Measurements from ENCODE around the gene FAM149B1. TPM values are rescaled to one million over a fixed set of nuclear protein-coding genes. Genes with fewer than 3 reads are reported as not detected.
A peak's percentile ranks its signal among the peaks of the same experiment; 100 is the strongest.

FAM149B1 gene
- total RNA-seq, 2 donors from 2014 or later: 9.4 to 13.0 TPM

DNA sequence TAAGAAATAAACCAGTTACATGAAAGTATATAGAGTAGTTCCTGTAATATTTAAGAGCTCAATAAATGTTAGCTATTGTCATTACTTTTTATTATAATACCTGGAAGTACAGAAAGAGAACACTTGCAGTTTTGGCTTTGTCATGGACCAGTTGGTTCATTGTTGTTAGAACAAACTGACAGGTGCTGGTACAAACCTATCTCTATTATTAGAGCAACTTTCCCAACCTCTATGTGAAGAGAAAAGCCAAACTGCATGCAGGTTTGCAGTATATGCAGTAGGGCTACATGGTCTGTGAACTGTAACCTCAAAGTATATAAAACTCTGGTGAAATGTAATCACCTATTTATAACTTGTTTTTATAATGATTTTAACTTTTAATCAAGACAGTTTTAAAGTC, 58.7 kb downstream of the FAM149B1 start:
- Histone ChIP-seq H3K4me3 (no peak overlapping the region), H3K27me3 (no peaks in the 10 kb centered on the region), H3K27ac (no peak overlapping the region), H3K9me3 (no peaks in the 10 kb centered on the region), H3K4me1 (no peaks in the 10 kb centered on the region), H3K36me3 (peaks cover 12% of the 10 kb centered on the region)
- DNase-seq (ENCODE audit: low spot score): no peak
- TF ChIP-seq, protein P1, sequence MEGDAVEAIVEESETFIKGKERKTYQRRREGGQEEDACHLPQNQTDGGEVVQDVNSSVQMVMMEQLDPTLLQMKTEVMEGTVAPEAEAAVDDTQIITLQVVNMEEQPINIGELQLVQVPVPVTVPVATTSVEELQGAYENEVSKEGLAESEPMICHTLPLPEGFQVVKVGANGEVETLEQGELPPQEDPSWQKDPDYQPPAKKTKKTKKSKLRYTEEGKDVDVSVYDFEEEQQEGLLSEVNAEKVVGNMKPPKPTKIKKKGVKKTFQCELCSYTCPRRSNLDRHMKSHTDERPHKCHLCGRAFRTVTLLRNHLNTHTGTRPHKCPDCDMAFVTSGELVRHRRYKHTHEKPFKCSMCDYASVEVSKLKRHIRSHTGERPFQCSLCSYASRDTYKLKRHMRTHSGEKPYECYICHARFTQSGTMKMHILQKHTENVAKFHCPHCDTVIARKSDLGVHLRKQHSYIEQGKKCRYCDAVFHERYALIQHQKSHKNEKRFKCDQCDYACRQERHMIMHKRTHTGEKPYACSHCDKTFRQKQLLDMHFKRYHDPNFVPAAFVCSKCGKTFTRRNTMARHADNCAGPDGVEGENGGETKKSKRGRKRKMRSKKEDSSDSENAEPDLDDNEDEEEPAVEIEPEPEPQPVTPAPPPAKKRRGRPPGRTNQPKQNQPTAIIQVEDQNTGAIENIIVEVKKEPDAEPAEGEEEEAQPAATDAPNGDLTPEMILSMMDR (IDR thresholded peaks at IDR 0.05): no peak

- no peaks in the 10 kb centered on the region for H3K27me3 ChIP-seq
- TF ChIP-seq, protein P1 (IDR thresholded peaks at IDR 0.05): no peak
- no peaks in the 10 kb centered on the region for H3K9me3 ChIP-seq
- H3K36me3 ChIP-seq: peaks cover 16% of the 10 kb centered on the region
- no peak overlapping the region for H3K4me3 ChIP-seq
- H3K27ac ChIP-seq: no peak overlapping the region
- H3K4me1 ChIP-seq: no peaks in the 10 kb centered on the region
- DNase-seq (ENCODE audit: low spot score): no peak
Measured at GRCh38 chr10:73228247-73228646, 60.3 kb downstream of the FAM149B1 start.

DNA sequence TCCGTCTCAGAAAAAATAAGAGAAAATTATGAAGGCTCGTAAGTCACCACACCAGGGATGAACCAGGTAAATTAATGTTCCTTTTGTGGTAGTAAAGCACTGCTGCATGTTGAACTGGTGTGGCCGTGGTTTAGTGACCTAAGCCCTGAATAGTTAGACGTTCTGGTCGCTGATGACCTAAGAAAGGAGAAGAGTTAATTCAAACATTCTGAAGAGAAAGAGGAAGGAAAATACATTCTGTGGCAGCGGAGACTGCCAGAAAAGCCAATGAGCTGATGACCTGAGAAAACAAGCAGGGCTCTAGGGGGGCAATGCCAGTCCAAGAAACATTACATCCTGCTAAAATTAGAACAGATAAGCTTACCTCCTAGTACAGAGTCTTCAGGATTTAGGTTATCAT, 61.6 kb downstream of the FAM149B1 start:
- no peaks in the 10 kb centered on the region for H3K9me3 ChIP-seq
- no peaks in the 10 kb centered on the region for H3K4me1 ChIP-seq
- no peak overlapping the region for H3K4me3 ChIP-seq
- H3K36me3 ChIP-seq: peaks cover 21% of the 10 kb centered on the region
- TF ChIP-seq, protein P1 (IDR thresholded peaks at IDR 0.05): no peak
- H3K27ac ChIP-seq: no peak overlapping the region
- no peak for DNase-seq (ENCODE audit: low spot score)
- H3K27me3 ChIP-seq: no peaks in the 10 kb centered on the region

DNA sequence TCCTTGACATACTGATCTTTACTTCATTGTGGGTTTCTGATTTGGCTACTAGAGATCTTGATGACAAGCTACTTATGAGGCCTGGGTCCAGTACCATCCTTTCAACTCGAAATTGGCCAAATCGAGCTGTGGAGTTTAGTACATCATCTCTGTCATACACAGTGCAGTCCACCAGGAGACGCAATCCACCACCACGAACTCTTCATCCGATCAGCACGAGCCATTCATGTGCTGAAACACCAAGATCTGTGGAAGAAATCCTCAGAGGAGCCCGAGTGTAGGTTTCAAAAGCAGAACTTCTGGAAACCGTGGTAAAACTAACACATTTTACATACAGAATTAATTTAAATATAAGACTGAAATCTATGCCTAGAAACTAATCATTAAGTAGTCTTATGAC, 65.0 kb downstream of the FAM149B1 start:
- no peaks in the 10 kb centered on the region for H3K9me3 ChIP-seq
- H3K27me3 ChIP-seq: no peaks in the 10 kb centered on the region
- H3K36me3 ChIP-seq: peaks cover 28% of the 10 kb centered on the region
- H3K4me3 ChIP-seq: no peak overlapping the region
- TF ChIP-seq, protein P1 (IDR thresholded peaks at IDR 0.05): no peak
- peak overlapping the region in 1 of 2 donors; percentile 63 for H3K27ac ChIP-seq
- H3K4me1 ChIP-seq: no peaks in the 10 kb centered on the region
- DNase-seq (ENCODE audit: low spot score): no peak

GRCh38 chr10:73233883-73234282, 66.0 kb downstream of the FAM149B1 start:
- peaks cover 33% of the 10 kb centered on the region for H3K36me3 ChIP-seq
- TF ChIP-seq, protein P1 (IDR thresholded peaks at IDR 0.05): no peak
- H3K4me1 ChIP-seq: no peaks in the 10 kb centered on the region
- peak overlapping the region in 1 of 2 donors; percentile 63 for H3K27ac ChIP-seq
- no peaks in the 10 kb centered on the region for H3K9me3 ChIP-seq
- no peak for DNase-seq (ENCODE audit: low spot score)
- no peak overlapping the region for H3K4me3 ChIP-seq
- H3K27me3 ChIP-seq: no peaks in the 10 kb centered on the region

- H3K4me1 ChIP-seq: no peaks in the 10 kb centered on the region
- H3K4me3 ChIP-seq: no peak overlapping the region
- TF ChIP-seq, protein P1 (IDR thresholded peaks at IDR 0.05): no peak
- H3K9me3 ChIP-seq: no peaks in the 10 kb centered on the region
- no peaks in the 10 kb centered on the region for H3K27me3 ChIP-seq
- peaks cover 35% of the 10 kb centered on the region for H3K36me3 ChIP-seq
- peak overlapping the region in 1 of 2 donors; percentile 63 for H3K27ac ChIP-seq
- DNase-seq (ENCODE audit: low spot score): no peak
Measured at GRCh38 chr10:73234695-73235094, 66.8 kb downstream of the FAM149B1 start.

Measured in right atrium auricular region (tissue), 2 donors.